ENCODE data around the gene TSPEAR. TPM values are rescaled to one million over a fixed set of nuclear protein-coding genes. Genes with fewer than 3 reads are reported as not detected.

Gene TSPEAR
- polyA plus RNA-seq, 1 of the 3 experiments (the other 2 are of a cell fraction), result 0.08 TPM

DNA sequence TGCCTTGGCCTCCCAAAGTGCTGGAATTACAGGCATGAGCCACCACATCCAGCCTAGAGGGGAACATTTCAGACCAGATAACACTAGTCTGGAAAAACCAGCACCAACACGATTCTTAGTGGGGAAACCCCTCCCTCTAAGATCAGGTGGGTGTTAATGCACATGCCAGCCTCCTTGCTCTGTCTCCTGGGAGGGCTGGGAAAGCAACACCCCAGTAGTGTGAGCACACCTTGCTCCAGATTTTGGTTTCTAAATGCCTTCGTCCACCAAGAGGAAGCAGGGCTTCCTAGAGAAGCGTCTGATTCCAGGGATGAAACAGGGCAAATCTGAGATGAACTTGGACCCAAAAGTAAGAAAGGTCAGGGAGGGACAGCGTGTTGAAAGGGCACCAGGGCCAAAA lies 140.1 kb downstream of the TSPEAR start:
- H3F3A ChIP-seq (replicated peaks; ENCODE audit: insufficient read depth), result no peaks in the 10 kb centered on the region
- H3K9me2 ChIP-seq, result no peaks in the 10 kb centered on the region
- H3K9ac ChIP-seq, result no peak overlapping the region
- H3K4me2 ChIP-seq, result no peak overlapping the region
- no peak overlapping the region for H2AFZ ChIP-seq (ENCODE audit: low read depth)
- CTCF ChIA-PET, result no interaction called here
- H3K27me3 ChIP-seq (ENCODE audit: insufficient read depth), result peaks cover 57% of the 10 kb centered on the region
- H3K4me3 ChIP-seq (ENCODE audit: low read depth in 2 of 2, low read length in 1 of 2), result no peak overlapping the region
- H3K27ac ChIP-seq (ENCODE audit: low read depth in 2 of 2, low read length in 1 of 2), result no peak overlapping the region
- 17% methylated on average over 4 of the region's 4 CpGs for WGBS (ENCODE audit: low lambda C conversion rate)
- H4K20me1 ChIP-seq (ENCODE audit: insufficient read depth), result no peaks in the 10 kb centered on the region
- H3K9me3 ChIP-seq, result no peaks in the 10 kb centered on the region
- H3K4me1 ChIP-seq (ENCODE audit: control insufficient read depth in 1 of 2, insufficient read depth in 2 of 2, low read depth in 1 of 2, low read length in 1 of 2), result no peaks in the 10 kb centered on the region
- DNase-seq, result no peak
- TF ChIP-seq SIN3A (IDR thresholded peaks at IDR 0.05; ENCODE audit: borderline replicate concordance, low read depth, low read length) (no peak), EZH2phosphoT487 (IDR thresholded peaks at IDR 0.05; ENCODE audit: borderline replicate concordance, low read depth) (no peak)
- H3K79me2 ChIP-seq (ENCODE audit: insufficient read depth), result no peaks in the 10 kb centered on the region
- no peaks in the 10 kb centered on the region for H3K36me3 ChIP-seq (replicated peaks in 1 of 2; ENCODE audit: control insufficient read depth in 1 of 2, insufficient read depth in 2 of 2, low read length in 1 of 2)
- POLR2A ChIA-PET, result no interaction called here

- POLR2A ChIA-PET, result no interaction called here
- H3K36me3 ChIP-seq (replicated peaks in 1 of 2; ENCODE audit: control insufficient read depth in 1 of 2, insufficient read depth in 2 of 2, low read length in 1 of 2), result no peaks in the 10 kb centered on the region
Measured at GRCh38 chr21:44569861-44570517, 141.4 kb downstream of the TSPEAR start.

More at GRCh38 chr21:44569861-44570517, 141.4 kb downstream of the TSPEAR start:
- H3K9me3 ChIP-seq, result no peaks in the 10 kb centered on the region
- peaks cover 50% of the 10 kb centered on the region for H3K27me3 ChIP-seq (ENCODE audit: insufficient read depth)
- no peak overlapping the region for H3K4me2 ChIP-seq
- no peaks in the 10 kb centered on the region for H3K79me2 ChIP-seq (ENCODE audit: insufficient read depth)
- no peaks in the 10 kb centered on the region for H4K20me1 ChIP-seq (ENCODE audit: insufficient read depth)
- H3K9ac ChIP-seq, result no peak overlapping the region
- no peak for TF ChIP-seq RFX5 (IDR thresholded peaks at IDR 0.05; ENCODE audit: low read length)
- TF ChIP-seq USF1 (IDR thresholded peaks at IDR 0.05; ENCODE audit: borderline replicate concordance, low read depth), result no peak
- no peak for TF ChIP-seq YY1 (IDR thresholded peaks at IDR 0.05; ENCODE audit: low read depth)
- no peak for TF ChIP-seq TAF1 (IDR thresholded peaks at IDR 0.05; ENCODE audit: borderline replicate concordance, low read depth, low read length)
- TF ChIP-seq NFIC (IDR thresholded peaks at IDR 0.05; ENCODE audit: borderline replicate concordance), result no peak
- TF ChIP-seq, protein P1, sequence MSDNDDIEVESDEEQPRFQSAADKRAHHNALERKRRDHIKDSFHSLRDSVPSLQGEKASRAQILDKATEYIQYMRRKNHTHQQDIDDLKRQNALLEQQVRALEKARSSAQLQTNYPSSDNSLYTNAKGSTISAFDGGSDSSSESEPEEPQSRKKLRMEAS (IDR thresholded peaks at IDR 0.05; ENCODE audit: low read depth), result no peak
- TF ChIP-seq RXRA (IDR thresholded peaks at IDR 0.05; ENCODE audit: borderline replicate concordance, low read depth), result no peak
- TF ChIP-seq RCOR1 (IDR thresholded peaks at IDR 0.05; ENCODE audit: low read length), result no peak
- TF ChIP-seq, protein P2, sequence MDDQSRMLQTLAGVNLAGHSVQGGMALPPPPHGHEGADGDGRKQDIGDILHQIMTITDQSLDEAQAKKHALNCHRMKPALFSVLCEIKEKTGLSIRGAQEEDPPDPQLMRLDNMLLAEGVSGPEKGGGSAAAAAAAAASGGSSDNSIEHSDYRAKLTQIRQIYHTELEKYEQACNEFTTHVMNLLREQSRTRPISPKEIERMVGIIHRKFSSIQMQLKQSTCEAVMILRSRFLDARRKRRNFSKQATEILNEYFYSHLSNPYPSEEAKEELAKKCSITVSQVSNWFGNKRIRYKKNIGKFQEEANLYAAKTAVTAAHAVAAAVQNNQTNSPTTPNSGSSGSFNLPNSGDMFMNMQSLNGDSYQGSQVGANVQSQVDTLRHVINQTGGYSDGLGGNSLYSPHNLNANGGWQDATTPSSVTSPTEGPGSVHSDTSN (IDR thresholded peaks at IDR 0.05), result no peak
- TF ChIP-seq FOXM1 (IDR thresholded peaks at IDR 0.05; ENCODE audit: low read depth), result no peak
- no peak for TF ChIP-seq SIN3A (IDR thresholded peaks at IDR 0.05; ENCODE audit: borderline replicate concordance, low read depth, low read length)
- no peak for TF ChIP-seq SMC3 (IDR thresholded peaks at IDR 0.05; ENCODE audit: low read depth, low read length)
- no peak for TF ChIP-seq EP300 (IDR thresholded peaks at IDR 0.05; ENCODE audit: borderline replicate concordance in 1 of 2, low read depth in 1 of 2, low read length in 1 of 2)
- no peak for TF ChIP-seq TEAD4 (IDR thresholded peaks at IDR 0.05; ENCODE audit: borderline replicate concordance, insufficient read depth)
- H3K27ac ChIP-seq (ENCODE audit: low read depth in 2 of 2, low read length in 1 of 2), result no peak overlapping the region
- no peak overlapping the region for H3K4me3 ChIP-seq (ENCODE audit: low read depth in 2 of 2, low read length in 1 of 2)
- H2AFZ ChIP-seq (ENCODE audit: low read depth), result no peak overlapping the region
- 0% methylated on average over 2 of the region's 12 CpGs for WGBS (ENCODE audit: low lambda C conversion rate)
- DNase-seq, result no peak
- CTCF ChIA-PET, result no interaction called here
- H3K4me1 ChIP-seq (ENCODE audit: control insufficient read depth in 1 of 2, insufficient read depth in 2 of 2, low read depth in 1 of 2, low read length in 1 of 2), result no peaks in the 10 kb centered on the region
- H3K9me2 ChIP-seq, result no peaks in the 10 kb centered on the region
- H3F3A ChIP-seq (replicated peaks; ENCODE audit: insufficient read depth), result no peaks in the 10 kb centered on the region

Data from SK-N-SH (cell line).